Astrocyte (in vitro differentiated cells and primary cell): Measurements from ENCODE around the gene UPB1.

Experiments
- CTCF ChIP-seq: IDR thresholded peaks from 2 replicates; pipeline ENCODE4 v1.5.1; 2011; ENCODE audit warnings: low read depth, mild to moderate bottlenecking, inconsistent platforms, low read length, moderate library complexity; ENCODE audit not compliant: insufficient read depth
- EZH2 ChIP-seq: IDR thresholded peaks from 2 replicates; pipeline ENCODE4 v1.6.1; 2012; ENCODE audit warnings: mild to moderate bottlenecking, low read length, inconsistent platforms; ENCODE audit not compliant: insufficient read depth

GRCh38 chr22:24516301-24516737, 21.2 kb downstream of the UPB1 start:
- TF ChIP-seq EZH2 (no peak), CTCF (no peak)
